ENCODE measurements around the gene KASH5.

Gene KASH5

GRCh38 chr19:49427855-49428546 lies 40.0 kb downstream of the KASH5 start:
- no peak overlapping the region for H3K27ac Mint-ChIP-seq
- peak overlapping the region; percentile 77 for H3K4me3 Mint-ChIP-seq
- peaks cover 15% of the 10 kb centered on the region for H3K9me3 Mint-ChIP-seq
- no peak for TF ChIP-seq CTCF (IDR thresholded peaks at IDR 0.05)
- peaks cover 65% of the 10 kb centered on the region for H3K4me1 Mint-ChIP-seq
- peaks cover 99% of the 10 kb centered on the region for H3K27me3 Mint-ChIP-seq (ENCODE audit: low read depth, poor library complexity)
- peak; percentile 70 for DNase-seq
- H3K36me3 Mint-ChIP-seq (ENCODE audit: low read depth) = no peaks in the 10 kb centered on the region

GRCh38 chr19:49428547-49429451 lies 40.8 kb downstream of the KASH5 start:
- Mint-ChIP-seq H3K4me1 (peaks cover 59% of the 10 kb centered on the region), H3K9me3 (peaks cover 20% of the 10 kb centered on the region), H3K27ac (no peak overlapping the region), H3K36me3 (ENCODE audit: low read depth) (no peaks in the 10 kb centered on the region), H3K27me3 (ENCODE audit: low read depth, poor library complexity) (peaks cover 99% of the 10 kb centered on the region), H3K4me3 (peak overlapping the region; percentile 77)
- no peak for DNase-seq
- no peak for TF ChIP-seq CTCF (IDR thresholded peaks at IDR 0.05)

DNA sequence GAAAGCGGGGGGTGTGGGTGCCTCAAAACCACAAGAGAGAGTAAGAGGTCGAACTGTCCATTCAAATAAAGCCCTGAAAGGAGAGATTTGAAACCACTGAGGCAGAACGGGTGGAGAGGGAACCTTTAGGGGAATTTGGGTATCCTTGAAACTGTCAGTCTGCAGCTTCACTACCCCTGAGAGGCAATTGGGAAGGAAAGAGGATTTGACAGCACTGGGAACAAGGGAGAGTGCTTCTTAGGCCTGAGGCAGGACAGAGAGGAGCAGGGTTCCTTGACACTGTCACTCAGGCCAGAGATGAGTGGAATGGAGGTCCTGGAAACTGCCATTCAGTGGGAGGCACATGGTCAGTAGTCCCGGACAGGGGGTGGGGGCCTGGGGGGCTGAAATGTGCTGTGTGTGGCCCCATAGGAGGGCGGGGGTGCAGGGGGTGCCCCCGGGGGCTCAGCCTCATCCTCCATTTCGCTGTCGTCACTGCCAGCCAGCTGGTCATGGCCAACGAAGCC lies 42.2 kb downstream of the KASH5 start:
- Mint-ChIP-seq H3K27me3 (ENCODE audit: low read depth, poor library complexity) (peaks cover 99% of the 10 kb centered on the region), H3K9me3 (peaks cover 20% of the 10 kb centered on the region), H3K36me3 (ENCODE audit: low read depth) (no peaks in the 10 kb centered on the region), H3K4me1 (peaks cover 52% of the 10 kb centered on the region), H3K4me3 (no peak overlapping the region), H3K27ac (no peak overlapping the region)
- TF ChIP-seq CTCF (IDR thresholded peaks at IDR 0.05) = no peak
- DNase-seq = no peak

GRCh38 chr19:49430678-49431329 lies 42.8 kb downstream of the KASH5 start:
- H3K27ac Mint-ChIP-seq = no peak overlapping the region
- peaks cover 20% of the 10 kb centered on the region for H3K9me3 Mint-ChIP-seq
- TF ChIP-seq CTCF (IDR thresholded peaks at IDR 0.05) = peak; percentile 10
- no peaks in the 10 kb centered on the region for H3K36me3 Mint-ChIP-seq (ENCODE audit: low read depth)
- H3K4me3 Mint-ChIP-seq = peak overlapping the region; percentile 11
- H3K27me3 Mint-ChIP-seq (ENCODE audit: low read depth, poor library complexity) = peaks cover 99% of the 10 kb centered on the region
- peaks cover 46% of the 10 kb centered on the region for H3K4me1 Mint-ChIP-seq
- DNase-seq = no peak

GRCh38 chr19:49431330-49431749 lies 43.3 kb downstream of the KASH5 start:
- H3K27ac Mint-ChIP-seq = no peak overlapping the region
- no peaks in the 10 kb centered on the region for H3K36me3 Mint-ChIP-seq (ENCODE audit: low read depth)
- H3K4me1 Mint-ChIP-seq = peaks cover 45% of the 10 kb centered on the region
- H3K4me3 Mint-ChIP-seq = no peak overlapping the region
- H3K9me3 Mint-ChIP-seq = peaks cover 20% of the 10 kb centered on the region
- no peak for DNase-seq
- H3K27me3 Mint-ChIP-seq (ENCODE audit: low read depth, poor library complexity) = peaks cover 99% of the 10 kb centered on the region
- TF ChIP-seq CTCF (IDR thresholded peaks at IDR 0.05) = no peak
